Astrocyte of the cerebellum (primary cell): ENCODE data around the gene ATP5MC2.

Source experiments
- DNase-seq: peaks from one replicate; pipeline ENCODE4 v3.0.0-alpha.2; 2011; ENCODE audit warnings: low read depth
- H3K4me3 ChIP-seq: 2 replicates; pipeline ENCODE4 v1.5.1; 2011; ENCODE audit warnings: mild to moderate bottlenecking, low read depth, low read length, moderate library complexity
- in situ Hi-C: cut with HindIII; loops from 2 replicates; pipeline ENCODE4 v1.10.0; 2017; ENCODE audit warnings: low sequenced_read_pairs
- TF ChIP-seq, protein P1 (sequence below): IDR thresholded peaks from 2 replicates; pipeline ENCODE4 v1.5.1; 2012; ENCODE audit warnings: low read length, low read depth, moderate library complexity, mild to moderate bottlenecking; ENCODE audit errors: missing control alignments

ATP5MC2 gene

DNA sequence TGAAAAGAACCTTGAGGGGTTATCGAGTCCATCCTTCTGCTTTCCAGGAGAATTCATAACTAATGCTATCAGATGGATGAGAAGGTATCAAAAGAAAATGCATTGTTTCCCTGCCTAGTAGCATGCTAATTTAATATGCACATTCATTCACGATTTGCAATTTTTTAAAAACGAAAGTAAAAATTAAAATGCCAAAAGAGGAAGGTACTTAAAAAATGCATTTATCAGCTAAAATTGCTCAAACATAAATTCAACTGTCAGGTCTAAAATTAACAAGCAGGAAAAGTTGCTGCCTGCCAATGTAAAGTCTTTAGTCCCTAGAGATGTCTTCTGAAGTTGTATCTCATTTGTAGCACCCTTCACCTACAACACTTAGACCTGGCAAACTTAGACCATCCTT is 57.6 kb downstream of the ATP5MC2 start:
- no peak overlapping the region for H3K4me3 ChIP-seq
- TF ChIP-seq, protein P1, sequence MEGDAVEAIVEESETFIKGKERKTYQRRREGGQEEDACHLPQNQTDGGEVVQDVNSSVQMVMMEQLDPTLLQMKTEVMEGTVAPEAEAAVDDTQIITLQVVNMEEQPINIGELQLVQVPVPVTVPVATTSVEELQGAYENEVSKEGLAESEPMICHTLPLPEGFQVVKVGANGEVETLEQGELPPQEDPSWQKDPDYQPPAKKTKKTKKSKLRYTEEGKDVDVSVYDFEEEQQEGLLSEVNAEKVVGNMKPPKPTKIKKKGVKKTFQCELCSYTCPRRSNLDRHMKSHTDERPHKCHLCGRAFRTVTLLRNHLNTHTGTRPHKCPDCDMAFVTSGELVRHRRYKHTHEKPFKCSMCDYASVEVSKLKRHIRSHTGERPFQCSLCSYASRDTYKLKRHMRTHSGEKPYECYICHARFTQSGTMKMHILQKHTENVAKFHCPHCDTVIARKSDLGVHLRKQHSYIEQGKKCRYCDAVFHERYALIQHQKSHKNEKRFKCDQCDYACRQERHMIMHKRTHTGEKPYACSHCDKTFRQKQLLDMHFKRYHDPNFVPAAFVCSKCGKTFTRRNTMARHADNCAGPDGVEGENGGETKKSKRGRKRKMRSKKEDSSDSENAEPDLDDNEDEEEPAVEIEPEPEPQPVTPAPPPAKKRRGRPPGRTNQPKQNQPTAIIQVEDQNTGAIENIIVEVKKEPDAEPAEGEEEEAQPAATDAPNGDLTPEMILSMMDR: no peak
- in situ Hi-C loops: no loop called here
- DNase-seq: no peak

DNA sequence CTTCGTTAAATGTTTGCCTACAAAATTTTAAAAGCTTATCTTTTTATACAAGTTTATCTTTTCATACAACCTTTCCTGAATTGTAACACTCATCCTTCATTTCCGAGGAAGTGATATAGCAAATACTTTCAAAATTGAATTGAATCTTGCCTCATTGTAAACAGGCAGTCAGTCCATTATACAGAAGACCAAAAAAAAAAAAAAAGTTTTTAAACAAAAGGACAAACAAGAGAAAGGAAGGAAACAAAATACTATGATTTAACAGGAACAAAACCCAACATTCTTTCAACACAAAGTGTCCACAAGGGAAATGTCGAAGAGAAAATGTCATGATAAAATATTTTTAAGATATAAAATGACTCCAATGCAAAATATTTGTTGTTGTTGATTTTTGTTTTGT is 58.2 kb downstream of the ATP5MC2 start:
- no peak for DNase-seq
- in situ Hi-C loops: no loop called here
- H3K4me3 ChIP-seq: no peak overlapping the region
- TF ChIP-seq, protein P1: no peak

DNA sequence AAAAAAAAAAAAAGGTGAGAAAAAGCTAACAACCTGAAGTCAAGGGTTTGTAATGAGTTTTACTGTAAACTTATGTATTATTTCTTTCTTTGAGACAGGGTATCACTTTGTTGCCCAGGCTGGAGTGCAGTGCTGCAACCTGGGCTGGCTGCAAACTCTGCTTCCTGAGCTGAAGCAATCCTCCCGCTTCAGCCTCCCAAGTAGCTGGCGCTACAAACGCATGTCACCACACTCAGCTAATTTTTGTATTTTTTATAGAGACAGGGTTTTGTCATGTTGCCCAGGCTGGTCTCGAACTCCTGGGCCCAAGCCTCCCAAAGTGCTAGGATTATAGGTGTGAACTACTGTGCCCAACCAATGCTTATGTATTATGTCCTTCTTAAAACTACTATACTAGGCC is 58.9 kb downstream of the ATP5MC2 start:
- H3K4me3 ChIP-seq: no peak overlapping the region
- no peak for DNase-seq
- in situ Hi-C loops: no loop called here
- TF ChIP-seq, protein P1: no peak
